ENCODE data around the gene PTPRK. TPM values are rescaled to one million over a fixed set of nuclear protein-coding genes. Genes with fewer than 3 reads are reported as not detected.

Gene PTPRK
- total and polyA plus RNA-seq, 2 experiments from 2014 or later, result 26.9 to 56.4 TPM

DNA sequence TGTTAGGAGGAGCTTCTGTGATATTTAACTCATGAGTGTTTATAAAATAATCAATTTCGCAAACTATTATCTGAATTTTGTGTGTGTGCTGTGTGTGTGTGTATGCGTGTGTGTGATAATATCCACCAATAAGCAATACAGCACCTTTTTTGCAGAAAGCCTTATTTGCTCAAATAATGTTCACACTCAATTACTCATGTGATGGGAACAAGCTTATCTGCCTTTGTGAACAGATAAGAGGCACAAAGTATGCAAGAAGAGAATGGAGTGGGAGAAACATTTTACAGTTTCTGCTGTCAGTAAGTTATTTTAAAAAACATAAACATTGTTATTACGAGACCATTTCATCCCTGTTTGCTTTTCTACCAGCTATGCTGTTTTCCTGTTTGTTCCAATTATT, 36.7 kb upstream of the PTPRK start:
- Histone ChIP-seq H3K4me2 (no peak overlapping the region), H4K20me1 (replicated peaks; ENCODE audit: insufficient read depth) (no peaks in the 10 kb centered on the region), H3K4me1 (ENCODE audit: insufficient read depth) (no peaks in the 10 kb centered on the region), H3K9me2 (ENCODE audit: insufficient read depth) (no peaks in the 10 kb centered on the region), H3F3A (replicated peaks; ENCODE audit: low read depth) (no peaks in the 10 kb centered on the region), H3K27ac (ENCODE audit: low read depth) (no peak overlapping the region), H3K4me3 (no peak overlapping the region), H3K79me2 (replicated peaks; ENCODE audit: insufficient read depth) (no peaks in the 10 kb centered on the region), H3K27me3 (ENCODE audit: insufficient read depth) (no peaks in the 10 kb centered on the region), H3K36me3 (ENCODE audit: insufficient read depth) (no peaks in the 10 kb centered on the region), H2AFZ (no peak overlapping the region)
- ATAC-seq (no peak), DNase-seq (ENCODE audit: low spot score) (no peak)
- peaks cover 6% of the 10 kb centered on the region; the same call in 1 of the 3 replicates for H3K4me1 Mint-ChIP-seq
- TF ChIP-seq ZNF114 (CRISPR knock-in tag; IDR thresholded peaks at IDR 0.05) (no peak), JUNB (IDR thresholded peaks at IDR 0.05; ENCODE audit: unreplicated experiment) (no peak), CREB1 (CRISPR knock-in tag; IDR thresholded peaks at IDR 0.05; ENCODE audit: low read depth) (no peak), STAT1 (IDR thresholded peaks at IDR 0.05; ENCODE audit: unreplicated experiment) (no peak), EZH2 (IDR thresholded peaks at IDR 0.05; ENCODE audit: low read depth, unreplicated experiment) (no peak), NANOG (IDR thresholded peaks at IDR 0.05; ENCODE audit: borderline replicate concordance) (no peak), ZNF331 (CRISPR knock-in tag; IDR thresholded peaks at IDR 0.05; ENCODE audit: low read depth) (no peak), EZH2phosphoT487 (IDR thresholded peaks at IDR 0.05; ENCODE audit: unreplicated experiment) (no peak), POLR2AphosphoS5 (IDR thresholded peaks at IDR 0.05; ENCODE audit: low read depth) (no peak)
- TF ChIP-seq, protein P1, sequence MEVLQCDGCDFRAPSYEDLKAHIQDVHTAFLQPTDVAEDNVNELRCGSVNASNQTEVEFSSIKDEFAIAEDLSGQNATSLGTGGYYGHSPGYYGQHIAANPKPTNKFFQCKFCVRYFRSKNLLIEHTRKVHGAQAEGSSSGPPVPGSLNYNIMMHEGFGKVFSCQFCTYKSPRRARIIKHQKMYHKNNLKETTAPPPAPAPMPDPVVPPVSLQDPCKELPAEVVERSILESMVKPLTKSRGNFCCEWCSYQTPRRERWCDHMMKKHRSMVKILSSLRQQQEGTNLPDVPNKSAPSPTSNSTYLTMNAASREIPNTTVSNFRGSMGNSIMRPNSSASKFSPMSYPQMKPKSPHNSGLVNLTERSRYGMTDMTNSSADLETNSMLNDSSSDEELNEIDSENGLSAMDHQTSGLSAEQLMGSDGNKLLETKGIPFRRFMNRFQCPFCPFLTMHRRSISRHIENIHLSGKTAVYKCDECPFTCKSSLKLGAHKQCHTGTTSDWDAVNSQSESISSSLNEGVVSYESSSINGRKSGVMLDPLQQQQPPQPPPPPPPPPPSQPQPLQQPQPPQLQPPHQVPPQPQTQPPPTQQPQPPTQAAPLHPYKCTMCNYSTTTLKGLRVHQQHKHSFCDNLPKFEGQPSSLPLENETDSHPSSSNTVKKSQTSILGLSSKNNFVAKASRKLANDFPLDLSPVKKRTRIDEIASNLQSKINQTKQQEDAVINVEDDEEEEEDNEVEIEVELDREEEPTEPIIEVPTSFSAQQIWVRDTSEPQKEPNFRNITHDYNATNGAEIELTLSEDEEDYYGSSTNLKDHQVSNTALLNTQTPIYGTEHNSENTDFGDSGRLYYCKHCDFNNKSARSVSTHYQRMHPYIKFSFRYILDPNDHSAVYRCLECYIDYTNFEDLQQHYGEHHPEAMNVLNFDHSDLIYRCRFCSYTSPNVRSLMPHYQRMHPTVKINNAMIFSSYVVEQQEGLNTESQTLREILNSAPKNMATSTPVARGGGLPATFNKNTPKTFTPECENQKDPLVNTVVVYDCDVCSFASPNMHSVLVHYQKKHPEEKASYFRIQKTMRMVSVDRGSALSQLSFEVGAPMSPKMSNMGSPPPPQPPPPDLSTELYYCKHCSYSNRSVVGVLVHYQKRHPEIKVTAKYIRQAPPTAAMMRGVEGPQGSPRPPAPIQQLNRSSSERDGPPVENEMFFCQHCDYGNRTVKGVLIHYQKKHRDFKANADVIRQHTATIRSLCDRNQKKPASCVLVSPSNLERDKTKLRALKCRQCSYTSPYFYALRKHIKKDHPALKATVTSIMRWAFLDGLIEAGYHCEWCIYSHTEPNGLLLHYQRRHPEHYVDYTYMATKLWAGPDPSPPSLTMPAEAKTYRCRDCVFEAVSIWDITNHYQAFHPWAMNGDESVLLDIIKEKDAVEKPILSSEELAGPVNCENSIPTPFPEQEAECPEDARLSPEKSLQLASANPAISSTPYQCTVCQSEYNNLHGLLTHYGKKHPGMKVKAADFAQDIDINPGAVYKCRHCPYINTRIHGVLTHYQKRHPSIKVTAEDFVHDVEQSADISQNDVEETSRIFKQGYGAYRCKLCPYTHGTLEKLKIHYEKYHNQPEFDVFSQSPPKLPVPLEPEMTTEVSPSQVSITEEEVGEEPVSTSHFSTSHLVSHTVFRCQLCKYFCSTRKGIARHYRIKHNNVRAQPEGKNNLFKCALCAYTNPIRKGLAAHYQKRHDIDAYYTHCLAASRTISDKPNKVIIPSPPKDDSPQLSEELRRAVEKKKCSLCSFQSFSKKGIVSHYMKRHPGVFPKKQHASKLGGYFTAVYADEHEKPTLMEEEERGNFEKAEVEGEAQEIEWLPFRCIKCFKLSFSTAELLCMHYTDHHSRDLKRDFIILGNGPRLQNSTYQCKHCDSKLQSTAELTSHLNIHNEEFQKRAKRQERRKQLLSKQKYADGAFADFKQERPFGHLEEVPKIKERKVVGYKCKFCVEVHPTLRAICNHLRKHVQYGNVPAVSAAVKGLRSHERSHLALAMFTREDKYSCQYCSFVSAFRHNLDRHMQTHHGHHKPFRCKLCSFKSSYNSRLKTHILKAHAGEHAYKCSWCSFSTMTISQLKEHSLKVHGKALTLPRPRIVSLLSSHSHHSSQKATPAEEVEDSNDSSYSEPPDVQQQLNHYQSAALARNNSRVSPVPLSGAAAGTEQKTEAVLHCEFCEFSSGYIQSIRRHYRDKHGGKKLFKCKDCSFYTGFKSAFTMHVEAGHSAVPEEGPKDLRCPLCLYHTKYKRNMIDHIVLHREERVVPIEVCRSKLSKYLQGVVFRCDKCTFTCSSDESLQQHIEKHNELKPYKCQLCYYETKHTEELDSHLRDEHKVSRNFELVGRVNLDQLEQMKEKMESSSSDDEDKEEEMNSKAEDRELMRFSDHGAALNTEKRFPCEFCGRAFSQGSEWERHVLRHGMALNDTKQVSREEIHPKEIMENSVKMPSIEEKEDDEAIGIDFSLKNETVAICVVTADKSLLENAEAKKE (CRISPR knock-in tag; IDR thresholded peaks at IDR 0.05), result no peak
- TF ChIP-seq, protein P2, sequence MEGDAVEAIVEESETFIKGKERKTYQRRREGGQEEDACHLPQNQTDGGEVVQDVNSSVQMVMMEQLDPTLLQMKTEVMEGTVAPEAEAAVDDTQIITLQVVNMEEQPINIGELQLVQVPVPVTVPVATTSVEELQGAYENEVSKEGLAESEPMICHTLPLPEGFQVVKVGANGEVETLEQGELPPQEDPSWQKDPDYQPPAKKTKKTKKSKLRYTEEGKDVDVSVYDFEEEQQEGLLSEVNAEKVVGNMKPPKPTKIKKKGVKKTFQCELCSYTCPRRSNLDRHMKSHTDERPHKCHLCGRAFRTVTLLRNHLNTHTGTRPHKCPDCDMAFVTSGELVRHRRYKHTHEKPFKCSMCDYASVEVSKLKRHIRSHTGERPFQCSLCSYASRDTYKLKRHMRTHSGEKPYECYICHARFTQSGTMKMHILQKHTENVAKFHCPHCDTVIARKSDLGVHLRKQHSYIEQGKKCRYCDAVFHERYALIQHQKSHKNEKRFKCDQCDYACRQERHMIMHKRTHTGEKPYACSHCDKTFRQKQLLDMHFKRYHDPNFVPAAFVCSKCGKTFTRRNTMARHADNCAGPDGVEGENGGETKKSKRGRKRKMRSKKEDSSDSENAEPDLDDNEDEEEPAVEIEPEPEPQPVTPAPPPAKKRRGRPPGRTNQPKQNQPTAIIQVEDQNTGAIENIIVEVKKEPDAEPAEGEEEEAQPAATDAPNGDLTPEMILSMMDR (conservative IDR thresholded peaks at IDR 0.05; ENCODE audit: low read depth in 2 of 2), result no peak
- TF ChIP-seq, protein P3, sequence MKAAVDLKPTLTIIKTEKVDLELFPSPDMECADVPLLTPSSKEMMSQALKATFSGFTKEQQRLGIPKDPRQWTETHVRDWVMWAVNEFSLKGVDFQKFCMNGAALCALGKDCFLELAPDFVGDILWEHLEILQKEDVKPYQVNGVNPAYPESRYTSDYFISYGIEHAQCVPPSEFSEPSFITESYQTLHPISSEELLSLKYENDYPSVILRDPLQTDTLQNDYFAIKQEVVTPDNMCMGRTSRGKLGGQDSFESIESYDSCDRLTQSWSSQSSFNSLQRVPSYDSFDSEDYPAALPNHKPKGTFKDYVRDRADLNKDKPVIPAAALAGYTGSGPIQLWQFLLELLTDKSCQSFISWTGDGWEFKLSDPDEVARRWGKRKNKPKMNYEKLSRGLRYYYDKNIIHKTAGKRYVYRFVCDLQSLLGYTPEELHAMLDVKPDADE (IDR thresholded peaks at IDR 0.05), result no peak
- TF ChIP-seq, protein P4, sequence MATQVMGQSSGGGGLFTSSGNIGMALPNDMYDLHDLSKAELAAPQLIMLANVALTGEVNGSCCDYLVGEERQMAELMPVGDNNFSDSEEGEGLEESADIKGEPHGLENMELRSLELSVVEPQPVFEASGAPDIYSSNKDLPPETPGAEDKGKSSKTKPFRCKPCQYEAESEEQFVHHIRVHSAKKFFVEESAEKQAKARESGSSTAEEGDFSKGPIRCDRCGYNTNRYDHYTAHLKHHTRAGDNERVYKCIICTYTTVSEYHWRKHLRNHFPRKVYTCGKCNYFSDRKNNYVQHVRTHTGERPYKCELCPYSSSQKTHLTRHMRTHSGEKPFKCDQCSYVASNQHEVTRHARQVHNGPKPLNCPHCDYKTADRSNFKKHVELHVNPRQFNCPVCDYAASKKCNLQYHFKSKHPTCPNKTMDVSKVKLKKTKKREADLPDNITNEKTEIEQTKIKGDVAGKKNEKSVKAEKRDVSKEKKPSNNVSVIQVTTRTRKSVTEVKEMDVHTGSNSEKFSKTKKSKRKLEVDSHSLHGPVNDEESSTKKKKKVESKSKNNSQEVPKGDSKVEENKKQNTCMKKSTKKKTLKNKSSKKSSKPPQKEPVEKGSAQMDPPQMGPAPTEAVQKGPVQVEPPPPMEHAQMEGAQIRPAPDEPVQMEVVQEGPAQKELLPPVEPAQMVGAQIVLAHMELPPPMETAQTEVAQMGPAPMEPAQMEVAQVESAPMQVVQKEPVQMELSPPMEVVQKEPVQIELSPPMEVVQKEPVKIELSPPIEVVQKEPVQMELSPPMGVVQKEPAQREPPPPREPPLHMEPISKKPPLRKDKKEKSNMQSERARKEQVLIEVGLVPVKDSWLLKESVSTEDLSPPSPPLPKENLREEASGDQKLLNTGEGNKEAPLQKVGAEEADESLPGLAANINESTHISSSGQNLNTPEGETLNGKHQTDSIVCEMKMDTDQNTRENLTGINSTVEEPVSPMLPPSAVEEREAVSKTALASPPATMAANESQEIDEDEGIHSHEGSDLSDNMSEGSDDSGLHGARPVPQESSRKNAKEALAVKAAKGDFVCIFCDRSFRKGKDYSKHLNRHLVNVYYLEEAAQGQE (IDR thresholded peaks at IDR 0.05; ENCODE audit: unreplicated experiment), result no peak
- no peak overlapping the region for H3K4me3 Mint-ChIP-seq
- H3K9me3 Mint-ChIP-seq, result no peaks in the 10 kb centered on the region
- H3K36me3 Mint-ChIP-seq (ENCODE audit: low read depth), result no peaks in the 10 kb centered on the region
- H3K27ac Mint-ChIP-seq, result no peak overlapping the region
- H3K27me3 Mint-ChIP-seq (ENCODE audit: insufficient read depth, low read depth, poor library complexity), result peaks cover 2% of the 10 kb centered on the region
